PC-3 (cell line): Measurements from ENCODE around the gene EXOC2. TPM values are rescaled to one million over a fixed set of nuclear protein-coding genes. Genes with fewer than 3 reads are reported as not detected.

Experiments
- ATAC-seq: fragments of 200-7000 bp; cut with Tn5 transposase; 2 replicates; pipeline ENCODE4 v1.9.1; 2020; ENCODE audit warnings: mild to moderate bottlenecking, moderate library complexity
- BruUV-seq: library from RNA; stranded (reverse); fragments of 400-500 nt; replicated peaks from 2 replicates; lab custom pipeline; 2021; lab: Mats Ljungman, UMichigan
- CTCF ChIA-PET: fragments of 300-600 bp; sonication (Branson Sonifier 250); formaldehyde crosslinking; loops from one replicate; lab custom pipeline; 2022; ENCODE audit warnings: antibody characterized with exemption; lab: Charles Lee
- POLR2A ChIA-PET: fragments of 300-600 bp; sonication (Branson Sonifier 250); formaldehyde crosslinking; loops from one replicate; lab custom pipeline; 2022; ENCODE audit warnings: antibody characterized with exemption; ENCODE audit not compliant: unreplicated experiment; lab: Charles Lee
- DNase-seq: peaks from one replicate; pipeline ENCODE4 v3.0.0-alpha.2; 2015
- H2AFZ ChIP-seq: fragments of 300-600 bp; sonication (generic); 2 replicates; pipeline ENCODE4 v1.6.0; 2016; ENCODE audit warnings: antibody characterized with exemption, low read length
- H3F3A ChIP-seq: fragments of 300-600 bp; sonication (generic); one replicate; pipeline ENCODE4 v1.6.0; 2017; ENCODE audit warnings: antibody characterized with exemption, low read length, control low read depth, mild to moderate bottlenecking; ENCODE audit not compliant: unreplicated experiment
- H3K27ac ChIP-seq: fragments of 300-600 bp; sonication (generic); 2 replicates; pipeline ENCODE4 v1.5.1; 2016; ENCODE audit warnings: mild to moderate bottlenecking, low read length
- H3K27me3 ChIP-seq: fragments of 300-600 bp; sonication (generic); 2 replicates; pipeline ENCODE4 v1.6.1; 2016; ENCODE audit warnings: low read length, mixed read lengths
- H3K36me3 ChIP-seq: fragments of 300-600 bp; sonication (generic); 2 replicates; pipeline ENCODE4 v1.6.1; 2016; ENCODE audit warnings: low read depth, mixed run types, low read length, mixed read lengths
- H3K4me1 ChIP-seq: fragments of 300-600 bp; sonication (generic); 2 replicates; pipeline ENCODE4 v1.5.1; 2016; ENCODE audit warnings: low read length; ENCODE audit not compliant: insufficient read depth
- H3K4me2 ChIP-seq: fragments of 300-600 bp; sonication (generic); 2 replicates; pipeline ENCODE4 v1.6.0; 2016; ENCODE audit warnings: low read length
- H3K4me3 ChIP-seq: fragments of 300-600 bp; sonication (generic); 2 replicates; pipeline ENCODE4 v1.5.1; 2016; ENCODE audit warnings: mild to moderate bottlenecking, low read length, mixed read lengths
- H3K79me2 ChIP-seq: fragments of 300-600 bp; sonication (generic); 2 replicates; pipeline ENCODE4 v1.6.1; 2017; ENCODE audit warnings: low read length, mixed read lengths
- H3K9ac ChIP-seq: fragments of 300-600 bp; sonication (generic); 2 replicates; pipeline ENCODE4 v1.6.0; 2016; ENCODE audit warnings: mild to moderate bottlenecking, low read length
- H3K9me2 ChIP-seq: fragments of 300-600 bp; sonication (generic); replicated peaks from 2 replicates; pipeline ENCODE4 v1.6.1; 2016; ENCODE audit warnings: mixed run types, low read length, mixed read lengths
- H3K9me3 ChIP-seq: fragments of 300-600 bp; sonication (generic); 2 replicates; pipeline ENCODE4 v1.6.1; 2016; ENCODE audit warnings: low read length, mixed read lengths
- H4K20me1 ChIP-seq: fragments of 300-600 bp; sonication (generic); 2 replicates; pipeline ENCODE4 v1.6.1; 2016; ENCODE audit warnings: low read length, mixed read lengths
- CTCF ChIP-seq: fragments of 300-600 bp; sonication (generic); conservative IDR thresholded peaks from 2 replicates; pipeline ENCODE4 v1.5.1; 2017; ENCODE audit warnings: antibody characterized with exemption, low read depth, mild to moderate bottlenecking, low read length
- EZH2 ChIP-seq: fragments of 300-600 bp; sonication (generic); IDR thresholded peaks from one replicate; pipeline ENCODE4 v1.6.1; 2017; ENCODE audit warnings: antibody characterized with exemption, mild to moderate bottlenecking, low read length; ENCODE audit not compliant: unreplicated experiment
- EZH2phosphoT487 ChIP-seq: fragments of 300-600 bp; sonication (generic); IDR thresholded peaks from 2 replicates; pipeline ENCODE4 v1.6.1; 2018; ENCODE audit warnings: mild to moderate bottlenecking, antibody characterized with exemption, low read length, borderline replicate concordance
- intact Hi-C: fragments of 100-400 bp; cut with micrococcal nuclease; formaldehyde crosslinking; loops from 2 replicates; pipeline ENCODE4 v1.9.0; 2023
- total RNA-seq: library from RNA; depleted of rRNA; stranded (reverse); fragments of >200 nt; gene quantifications from 2 replicates; pipeline ENCODE4 v1.2.3, GENCODE V29; 2014

EXOC2 gene
- total RNA-seq, 1 experiment from 2014 or later, result 27.7 TPM

GRCh38 chr6:437037-437392 is 255.9 kb downstream of the EXOC2 start:
- peak; percentile 63 for ATAC-seq
- no peaks in the 10 kb centered on the region for H3K9me2 ChIP-seq
- H3K4me1 ChIP-seq, result peaks cover 25% of the 10 kb centered on the region
- H3K79me2 ChIP-seq, result no peaks in the 10 kb centered on the region
- peak overlapping the region; percentile 20; the same call in 1 of the 2 replicates for H3K4me3 ChIP-seq
- H3K27ac ChIP-seq, result peak overlapping the region; percentile 97
- BruUV-seq, result no TSS peak
- ChIA-PET CTCF (no interaction called here), POLR2A (no interaction called here)
- peak; percentile 76 for DNase-seq
- no peaks in the 10 kb centered on the region for H4K20me1 ChIP-seq
- H3K27me3 ChIP-seq, result no peaks in the 10 kb centered on the region
- peak overlapping the region; percentile 74 for H3K4me2 ChIP-seq
- H2AFZ ChIP-seq, result peak overlapping the region; percentile 60
- H3K9me3 ChIP-seq, result no peaks in the 10 kb centered on the region
- peak overlapping the region; percentile 72 for H3K9ac ChIP-seq
- no peaks in the 10 kb centered on the region for H3K36me3 ChIP-seq
- no peaks in the 10 kb centered on the region for H3F3A ChIP-seq
- intact Hi-C loops, result no loop called here
- no peak for TF ChIP-seq EZH2phosphoT487
- no peak for TF ChIP-seq EZH2
- no peak for TF ChIP-seq CTCF

DNA sequence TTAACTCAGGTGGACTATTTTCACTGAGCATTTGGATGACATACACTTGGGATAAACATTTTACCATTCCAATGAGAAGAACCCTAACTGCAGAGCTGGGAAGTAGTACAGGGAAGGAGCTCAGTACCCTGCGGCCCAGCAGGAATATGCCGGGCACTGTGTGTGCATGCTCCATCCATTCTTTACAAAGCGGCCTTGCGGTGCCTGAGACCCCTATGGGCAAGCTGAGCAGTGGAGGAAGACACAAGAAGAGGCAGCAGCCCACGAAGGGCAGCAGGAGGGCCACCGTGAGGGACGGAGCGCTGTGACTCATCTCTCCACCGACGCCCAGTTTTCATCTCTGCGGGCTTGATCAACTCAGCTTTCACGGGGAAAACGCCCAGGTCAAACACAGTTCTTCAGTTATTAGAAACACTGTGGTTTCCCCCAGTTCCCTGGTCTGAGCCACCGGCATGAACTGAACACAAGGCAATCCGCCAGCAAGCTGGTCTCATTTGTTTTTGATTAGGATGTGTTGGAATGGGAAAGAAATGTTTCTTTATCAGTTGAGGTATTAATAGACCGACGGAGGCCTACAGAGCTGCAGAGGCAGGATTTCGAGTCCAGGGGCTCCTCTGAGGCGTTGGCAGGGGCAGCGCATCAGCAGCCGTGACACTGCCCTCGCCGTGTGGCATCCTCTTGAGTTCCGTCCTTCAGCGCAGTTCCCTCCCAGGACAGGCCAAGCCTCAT is 256.5 kb downstream of the EXOC2 start:
- ATAC-seq (peak; percentile 85), DNase-seq (peak; percentile 79)
- TF ChIP-seq EZH2phosphoT487 (no peak), CTCF (no peak), EZH2 (no peak)
- Histone ChIP-seq H3K9ac (peak overlapping the region; percentile 72), H3K79me2 (no peaks in the 10 kb centered on the region), H3K4me1 (peaks cover 25% of the 10 kb centered on the region), H3K9me2 (no peaks in the 10 kb centered on the region), H3K4me3 (peak overlapping the region; percentile 24; the same call in 1 of the 2 replicates), H3K4me2 (peak overlapping the region; percentile 74), H4K20me1 (no peaks in the 10 kb centered on the region), H3K36me3 (no peaks in the 10 kb centered on the region), H2AFZ (peak overlapping the region; percentile 60), H3K9me3 (no peaks in the 10 kb centered on the region), H3K27me3 (no peaks in the 10 kb centered on the region), H3F3A (no peaks in the 10 kb centered on the region), H3K27ac (peak overlapping the region; percentile 97)
- POLR2A ChIA-PET, result no interaction called here
- CTCF ChIA-PET, result no interaction called here
- intact Hi-C loops, result loop anchor here (1.0 kb wide), 1 partner anchor 14 kb away; no protein-coding TSS in a partner anchor
- TSS peak; percentile 44 for BruUV-seq
